GM12878 (cell line): Measurements from ENCODE around the gene FLYWCH2. TPM values are rescaled to one million over a fixed set of nuclear protein-coding genes. Genes with fewer than 3 reads are reported as not detected.

Experiments used
- CREB1 ChIP-seq: IDR thresholded peaks from 2 replicates; pipeline ENCODE4 v1.6.1; 2012; ENCODE audit warnings: low read depth, mild to moderate bottlenecking, inconsistent platforms
- CREM ChIP-seq: IDR thresholded peaks from 2 replicates; pipeline ENCODE4 v1.6.1; 2014; ENCODE audit warnings: antibody characterized with exemption, low read depth
- DPF2 ChIP-seq: fragments of 450-650 bp; IDR thresholded peaks from 2 replicates; pipeline ENCODE4 v1.6.1; 2017; ENCODE audit warnings: mild to moderate bottlenecking
- ESRRA ChIP-seq: IDR thresholded peaks from 2 replicates; pipeline ENCODE4 v1.6.1; 2012; ENCODE audit warnings: mild to moderate bottlenecking, low read length, improper control_type of control experiment
- ETV6 ChIP-seq, 2 experiments: fragments of 450-650 bp in 1 of 2; IDR thresholded peaks in 1 of 2; conservative IDR thresholded peaks in 1 of 2; 2 replicates each; pipeline ENCODE4 v1.6.1; 2014; ENCODE audit warnings: antibody characterized with exemption in 1 of 2, borderline replicate concordance in 1 of 2, low read depth in 1 of 2, mild to moderate bottlenecking in 1 of 2, moderate library complexity in 1 of 2
- FOXK2 ChIP-seq: fragments of 450-650 bp; IDR thresholded peaks from 2 replicates; pipeline ENCODE4 v1.6.1; 2017; ENCODE audit warnings: mild to moderate bottlenecking, moderate library complexity
- GABPA ChIP-seq: IDR thresholded peaks from 2 replicates; pipeline ENCODE4 v1.6.1; 2014; ENCODE audit warnings: antibody characterized with exemption, low read depth, mild to moderate bottlenecking, inconsistent platforms
- MTA2 ChIP-seq: fragments of 450-650 bp; IDR thresholded peaks from 2 replicates; pipeline ENCODE4 v1.6.1; 2016; ENCODE audit warnings: low read depth, mild to moderate bottlenecking, moderate library complexity
- MXI1 ChIP-seq: fragments of 150-350 bp; IDR thresholded peaks from 2 replicates; pipeline ENCODE4 v1.6.1; 2011; ENCODE audit warnings: low read depth, mild to moderate bottlenecking, inconsistent platforms, low read length, improper control_type of control experiment
- NBN ChIP-seq: fragments of 450-650 bp; IDR thresholded peaks from 2 replicates; pipeline ENCODE4 v1.6.1; 2016
- NFIC ChIP-seq: IDR thresholded peaks from 2 replicates; pipeline ENCODE4 v1.6.1; 2012; ENCODE audit warnings: low read depth, mild to moderate bottlenecking, inconsistent platforms, low read length, moderate library complexity
- NFYA ChIP-seq: IDR thresholded peaks from 2 replicates; pipeline ENCODE4 v1.6.1; 2011; ENCODE audit warnings: low read depth, mild to moderate bottlenecking, low read length, improper control_type of control experiment, borderline replicate concordance
- PAX8 ChIP-seq: fragments of 450-650 bp; IDR thresholded peaks from 2 replicates; pipeline ENCODE4 v1.6.1; 2017; ENCODE audit warnings: mild to moderate bottlenecking, moderate library complexity
- PML ChIP-seq: IDR thresholded peaks from 2 replicates; pipeline ENCODE4 v1.6.1; 2012; ENCODE audit warnings: low read length, inconsistent platforms
- SIX5 ChIP-seq: IDR thresholded peaks from 2 replicates; pipeline ENCODE4 v1.6.1; 2011; ENCODE audit warnings: mild to moderate bottlenecking, low read depth, low read length, moderate library complexity; ENCODE audit not compliant: severe bottlenecking
- YY1 ChIP-seq: IDR thresholded peaks from 2 replicates; pipeline ENCODE4 v1.6.1; 2011; ENCODE audit warnings: low read depth, mild to moderate bottlenecking, low read length
- ZNF24 ChIP-seq: fragments of 450-650 bp; IDR thresholded peaks from 2 replicates; pipeline ENCODE4 v1.6.1; 2017; ENCODE audit warnings: antibody characterized with exemption, mild to moderate bottlenecking
- polyA plus RNA-seq, 11 experiments: library from polyadenylated mRNA; depleted of rRNA in 4 of 11; unstranded in 6 of 11; stranded (reverse) in 5 of 11; fragments of >200 nt; fragmentation: Nextera tagmentation in 4 of 11; fragmentation: Illumina TruSeq in 1 of 11; extraction: Ambion mirVana in 4 of 11; extraction: Trizol in 1 of 11; gene quantifications; 1 replicate in 1 of 11; 2 replicates in 10 of 11; pipeline versions ENCODE4 v1.2.1 to v1.2.3, GENCODE V29; 2011 to 2016; ENCODE audit warnings: inconsistent platforms in 2 of 11, missing spikeins in 2 of 11, low read depth in 1 of 11
- total RNA-seq, 4 experiments: library from RNA; depleted of rRNA in 3 of 4; stranded (reverse); fragments of >200 nt in 3 of 4; fragmentation: Illumina TruSeq in 1 of 4; extraction: Trizol in 1 of 4; gene quantifications; 2 replicates each; pipeline versions ENCODE4 v1.2.1 to v1.2.3, GENCODE V29; 2013 to 2021
- TF ChIP-seq, protein P1 (sequence below): fragments of 450-650 bp; IDR thresholded peaks from 2 replicates; pipeline ENCODE4 v1.6.1; 2016; ENCODE audit warnings: mild to moderate bottlenecking, moderate library complexity, borderline replicate concordance
- TF ChIP-seq, protein P2 (sequence below): fragments of 150-350 bp; IDR thresholded peaks from 2 replicates; pipeline ENCODE4 v1.6.1; 2016; ENCODE audit warnings: low read depth, low read length
- TF ChIP-seq, protein P3 (sequence below): IDR thresholded peaks from 2 replicates; pipeline ENCODE4 v1.6.1; 2011; ENCODE audit warnings: low read depth, low read length, improper control_type of control experiment, borderline replicate concordance

Gene FLYWCH2
- total and polyA plus RNA-seq, 10 of the 15 experiments (the other 5 are each of a cell fraction or from before 2014, with no cell fraction given) = 0.27 to 43.1 (median 17.7) TPM

DNA sequence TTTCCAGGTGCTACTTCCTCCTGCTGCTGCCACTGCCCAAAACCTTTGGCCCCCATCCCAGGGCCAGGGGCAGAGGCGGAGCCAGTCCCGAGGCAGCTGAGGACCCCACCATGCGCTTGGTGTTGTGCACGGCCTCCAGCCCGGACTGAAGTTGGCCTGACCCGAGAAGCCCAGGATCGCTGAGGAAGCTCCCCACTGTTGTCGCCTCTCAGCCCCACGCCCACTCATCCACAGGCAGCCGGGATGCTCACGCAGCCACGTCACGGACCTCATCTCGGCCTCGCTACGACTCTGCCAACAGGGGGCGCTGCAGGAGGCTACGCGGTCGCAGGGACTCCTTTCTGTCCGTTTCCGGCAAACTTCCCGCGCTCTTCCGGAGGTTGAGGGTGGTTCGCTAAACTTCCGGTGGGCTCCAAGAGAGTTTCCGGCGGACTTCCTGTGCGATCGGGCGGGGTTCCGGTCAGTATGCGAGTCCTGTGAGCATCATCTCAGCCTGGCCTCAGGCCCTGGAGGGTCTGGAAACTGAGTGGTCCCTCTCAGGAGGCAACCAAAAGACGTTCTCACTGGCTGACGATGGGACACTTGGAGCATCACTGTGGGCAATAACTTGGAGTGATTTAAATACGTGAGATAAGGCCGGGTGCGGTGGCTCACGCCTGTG is 40.5 kb upstream of the FLYWCH2 start (continued):
- TF ChIP-seq CREM (peak; percentile 53; the same call in 1 of the 2 replicates), ETV6 (conservative IDR thresholded peaks at IDR 0.05 in 1 of 2, IDR thresholded peaks at IDR 0.05 in 1 of 2; ENCODE audit: borderline replicate concordance in 1 of 2, low read depth in 1 of 2) (peak in 1 of 2 experiments; percentile 74; a peak in 2 of 4 replicates), SIX5 (peak; percentile 29), FOXK2 (no peak), NFIC (no peak), PML (no peak), NBN (no peak), MXI1 (no peak), ZNF24 (no peak), CREB1 (peak; percentile 76), PAX8 (no peak), YY1 (0 out of 2 replicates have a peak, but pooled peaks have one; percentile 31), ESRRA (no peak), DPF2 (no peak), MTA2 (no peak), NFYA (no peak), GABPA (peak; percentile 94)
- TF ChIP-seq, protein P1, sequence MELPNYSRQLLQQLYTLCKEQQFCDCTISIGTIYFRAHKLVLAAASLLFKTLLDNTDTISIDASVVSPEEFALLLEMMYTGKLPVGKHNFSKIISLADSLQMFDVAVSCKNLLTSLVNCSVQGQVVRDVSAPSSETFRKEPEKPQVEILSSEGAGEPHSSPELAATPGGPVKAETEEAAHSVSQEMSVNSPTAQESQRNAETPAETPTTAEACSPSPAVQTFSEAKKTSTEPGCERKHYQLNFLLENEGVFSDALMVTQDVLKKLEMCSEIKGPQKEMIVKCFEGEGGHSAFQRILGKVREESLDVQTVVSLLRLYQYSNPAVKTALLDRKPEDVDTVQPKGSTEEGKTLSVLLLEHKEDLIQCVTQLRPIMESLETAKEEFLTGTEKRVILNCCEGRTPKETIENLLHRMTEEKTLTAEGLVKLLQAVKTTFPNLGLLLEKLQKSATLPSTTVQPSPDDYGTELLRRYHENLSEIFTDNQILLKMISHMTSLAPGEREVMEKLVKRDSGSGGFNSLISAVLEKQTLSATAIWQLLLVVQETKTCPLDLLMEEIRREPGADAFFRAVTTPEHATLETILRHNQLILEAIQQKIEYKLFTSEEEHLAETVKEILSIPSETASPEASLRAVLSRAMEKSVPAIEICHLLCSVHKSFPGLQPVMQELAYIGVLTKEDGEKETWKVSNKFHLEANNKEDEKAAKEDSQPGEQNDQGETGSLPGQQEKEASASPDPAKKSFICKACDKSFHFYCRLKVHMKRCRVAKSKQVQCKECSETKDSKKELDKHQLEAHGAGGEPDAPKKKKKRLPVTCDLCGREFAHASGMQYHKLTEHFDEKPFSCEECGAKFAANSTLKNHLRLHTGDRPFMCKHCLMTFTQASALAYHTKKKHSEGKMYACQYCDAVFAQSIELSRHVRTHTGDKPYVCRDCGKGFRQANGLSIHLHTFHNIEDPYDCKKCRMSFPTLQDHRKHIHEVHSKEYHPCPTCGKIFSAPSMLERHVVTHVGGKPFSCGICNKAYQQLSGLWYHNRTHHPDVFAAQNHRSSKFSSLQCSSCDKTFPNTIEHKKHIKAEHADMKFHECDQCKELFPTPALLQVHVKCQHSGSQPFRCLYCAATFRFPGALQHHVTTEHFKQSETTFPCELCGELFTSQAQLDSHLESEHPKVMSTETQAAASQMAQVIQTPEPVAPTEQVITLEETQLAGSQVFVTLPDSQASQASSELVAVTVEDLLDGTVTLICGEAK = peak; percentile 81; the same call in 1 of the 2 replicates
- TF ChIP-seq, protein P2, sequence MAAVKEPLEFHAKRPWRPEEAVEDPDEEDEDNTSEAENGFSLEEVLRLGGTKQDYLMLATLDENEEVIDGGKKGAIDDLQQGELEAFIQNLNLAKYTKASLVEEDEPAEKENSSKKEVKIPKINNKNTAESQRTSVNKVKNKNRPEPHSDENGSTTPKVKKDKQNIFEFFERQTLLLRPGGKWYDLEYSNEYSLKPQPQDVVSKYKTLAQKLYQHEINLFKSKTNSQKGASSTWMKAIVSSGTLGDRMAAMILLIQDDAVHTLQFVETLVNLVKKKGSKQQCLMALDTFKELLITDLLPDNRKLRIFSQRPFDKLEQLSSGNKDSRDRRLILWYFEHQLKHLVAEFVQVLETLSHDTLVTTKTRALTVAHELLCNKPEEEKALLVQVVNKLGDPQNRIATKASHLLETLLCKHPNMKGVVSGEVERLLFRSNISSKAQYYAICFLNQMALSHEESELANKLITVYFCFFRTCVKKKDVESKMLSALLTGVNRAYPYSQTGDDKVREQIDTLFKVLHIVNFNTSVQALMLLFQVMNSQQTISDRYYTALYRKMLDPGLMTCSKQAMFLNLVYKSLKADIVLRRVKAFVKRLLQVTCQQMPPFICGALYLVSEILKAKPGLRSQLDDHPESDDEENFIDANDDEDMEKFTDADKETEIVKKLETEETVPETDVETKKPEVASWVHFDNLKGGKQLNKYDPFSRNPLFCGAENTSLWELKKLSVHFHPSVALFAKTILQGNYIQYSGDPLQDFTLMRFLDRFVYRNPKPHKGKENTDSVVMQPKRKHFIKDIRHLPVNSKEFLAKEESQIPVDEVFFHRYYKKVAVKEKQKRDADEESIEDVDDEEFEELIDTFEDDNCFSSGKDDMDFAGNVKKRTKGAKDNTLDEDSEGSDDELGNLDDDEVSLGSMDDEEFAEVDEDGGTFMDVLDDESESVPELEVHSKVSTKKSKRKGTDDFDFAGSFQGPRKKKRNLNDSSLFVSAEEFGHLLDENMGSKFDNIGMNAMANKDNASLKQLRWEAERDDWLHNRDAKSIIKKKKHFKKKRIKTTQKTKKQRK = no peak
- TF ChIP-seq, protein P3, sequence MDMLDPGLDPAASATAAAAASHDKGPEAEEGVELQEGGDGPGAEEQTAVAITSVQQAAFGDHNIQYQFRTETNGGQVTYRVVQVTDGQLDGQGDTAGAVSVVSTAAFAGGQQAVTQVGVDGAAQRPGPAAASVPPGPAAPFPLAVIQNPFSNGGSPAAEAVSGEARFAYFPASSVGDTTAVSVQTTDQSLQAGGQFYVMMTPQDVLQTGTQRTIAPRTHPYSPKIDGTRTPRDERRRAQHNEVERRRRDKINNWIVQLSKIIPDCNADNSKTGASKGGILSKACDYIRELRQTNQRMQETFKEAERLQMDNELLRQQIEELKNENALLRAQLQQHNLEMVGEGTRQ = no peak
